Measurements from ENCODE around the gene CT45A5. TPM values are rescaled to one million over a fixed set of nuclear protein-coding genes. Genes with fewer than 3 reads are reported as not detected.
"Not testable (repeated sequence)": the region's sequence is repeated elsewhere in the genome, so short reads cannot be mapped to it uniquely, and the experiment has no call there.

The CT45A5 gene
- total RNA-seq, 1 donor, result not detected

DNA sequence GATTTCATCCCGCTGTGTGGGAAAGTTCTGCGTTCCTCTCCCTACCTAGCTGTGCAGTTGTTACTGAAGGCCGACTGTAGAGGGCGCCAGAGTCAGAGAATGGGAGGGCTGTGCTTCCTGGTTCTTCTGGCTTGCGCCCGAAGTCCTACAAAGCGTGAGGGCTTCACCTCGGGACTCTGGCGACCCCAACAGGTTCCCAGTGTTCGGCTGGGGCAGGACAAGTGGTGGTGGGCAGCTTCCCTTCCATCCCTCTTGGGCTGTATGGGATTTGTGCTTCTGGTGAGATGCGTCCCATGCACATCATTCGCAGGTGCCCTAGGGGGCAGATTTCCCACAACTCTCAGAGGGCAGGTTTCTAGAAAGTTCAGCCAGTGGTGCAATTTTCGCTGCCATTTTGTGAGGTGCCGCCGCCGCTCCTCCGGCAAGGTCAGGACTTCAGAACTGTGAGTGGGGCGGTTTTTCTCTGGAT, 44.6 kb downstream of the CT45A5 start:
- no peak overlapping the region for H2AFZ ChIP-seq (ENCODE audit: low read length)
- TF ChIP-seq, protein P1, sequence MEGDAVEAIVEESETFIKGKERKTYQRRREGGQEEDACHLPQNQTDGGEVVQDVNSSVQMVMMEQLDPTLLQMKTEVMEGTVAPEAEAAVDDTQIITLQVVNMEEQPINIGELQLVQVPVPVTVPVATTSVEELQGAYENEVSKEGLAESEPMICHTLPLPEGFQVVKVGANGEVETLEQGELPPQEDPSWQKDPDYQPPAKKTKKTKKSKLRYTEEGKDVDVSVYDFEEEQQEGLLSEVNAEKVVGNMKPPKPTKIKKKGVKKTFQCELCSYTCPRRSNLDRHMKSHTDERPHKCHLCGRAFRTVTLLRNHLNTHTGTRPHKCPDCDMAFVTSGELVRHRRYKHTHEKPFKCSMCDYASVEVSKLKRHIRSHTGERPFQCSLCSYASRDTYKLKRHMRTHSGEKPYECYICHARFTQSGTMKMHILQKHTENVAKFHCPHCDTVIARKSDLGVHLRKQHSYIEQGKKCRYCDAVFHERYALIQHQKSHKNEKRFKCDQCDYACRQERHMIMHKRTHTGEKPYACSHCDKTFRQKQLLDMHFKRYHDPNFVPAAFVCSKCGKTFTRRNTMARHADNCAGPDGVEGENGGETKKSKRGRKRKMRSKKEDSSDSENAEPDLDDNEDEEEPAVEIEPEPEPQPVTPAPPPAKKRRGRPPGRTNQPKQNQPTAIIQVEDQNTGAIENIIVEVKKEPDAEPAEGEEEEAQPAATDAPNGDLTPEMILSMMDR (IDR thresholded peaks at IDR 0.05; ENCODE audit: extremely low read depth, low read depth, low read length), result peak; percentile 61
- DNase-seq (ENCODE audit: insufficient read length, low spot score, missing footprints), result peak; percentile 37

DNA sequence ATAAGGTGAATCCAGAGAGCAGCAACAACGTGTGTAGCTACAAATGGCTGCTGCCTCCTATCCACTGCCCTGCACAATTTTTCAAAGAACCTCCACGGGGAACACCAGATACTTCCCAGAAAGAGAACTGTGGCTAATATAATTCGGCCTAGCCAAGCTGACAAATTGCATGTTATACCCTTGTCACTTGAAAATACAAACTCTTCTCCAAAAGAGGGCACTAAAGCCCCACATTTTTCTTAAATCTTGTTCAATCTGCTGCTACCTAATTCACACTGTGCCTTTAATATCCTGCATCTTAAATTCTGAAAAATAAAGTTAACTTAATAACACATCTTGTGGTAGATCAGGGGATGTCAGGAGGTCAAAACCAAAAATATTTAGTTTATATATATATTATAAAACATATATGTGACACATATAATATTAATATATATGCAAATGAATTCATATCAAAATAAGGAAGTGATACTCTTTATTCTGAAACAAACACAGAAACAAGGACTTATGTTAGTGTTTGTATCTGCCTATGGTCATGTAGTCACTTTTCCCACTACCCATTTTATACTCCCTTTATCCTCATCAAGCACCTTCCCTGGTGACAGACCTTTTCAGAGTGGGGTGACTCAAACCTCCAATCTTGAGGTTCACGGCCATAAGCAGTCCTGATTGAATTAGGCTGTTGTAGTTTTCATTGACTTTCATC, 47.8 kb downstream of the CT45A5 start:
- Histone ChIP-seq H3K27me3 (ENCODE audit: insufficient read depth, low read length) (no peaks in the 10 kb centered on the region), H4K20me1 (ENCODE audit: insufficient read depth, low read length) (no peaks in the 10 kb centered on the region), H3K4me1 (ENCODE audit: insufficient read depth, low read length) (no peaks in the 10 kb centered on the region), H3K79me2 (ENCODE audit: insufficient read depth, low read length) (no peaks in the 10 kb centered on the region), H3K36me3 (ENCODE audit: insufficient read depth, low read length) (no peaks in the 10 kb centered on the region), H3K27ac (ENCODE audit: low read depth, low read length) (no peak overlapping the region), H3K4me3 (ENCODE audit: insufficient read depth, low read length) (no peak overlapping the region), H2AFZ (ENCODE audit: low read length) (no peak overlapping the region), H3K9me3 (ENCODE audit: low read depth, low read length) (no peaks in the 10 kb centered on the region), H3K4me2 (ENCODE audit: insufficient read depth, low read length) (no peak overlapping the region)
- DNase-seq (ENCODE audit: insufficient read length, low spot score, missing footprints), result peak; percentile 76
- TF ChIP-seq, protein P1 (IDR thresholded peaks at IDR 0.05; ENCODE audit: extremely low read depth, low read depth, low read length), result peak; percentile 19

More for the DNA sequence above, 44.6 kb downstream of the CT45A5 start:
- no peak overlapping the region for H3K4me2 ChIP-seq (ENCODE audit: insufficient read depth, low read length)
- no peaks in the 10 kb centered on the region for H3K79me2 ChIP-seq (ENCODE audit: insufficient read depth, low read length)
- no peaks in the 10 kb centered on the region for H3K27me3 ChIP-seq (ENCODE audit: insufficient read depth, low read length)
- no peaks in the 10 kb centered on the region for H3K4me1 ChIP-seq (ENCODE audit: insufficient read depth, low read length)
- no peaks in the 10 kb centered on the region for H3K9me3 ChIP-seq (ENCODE audit: low read depth, low read length)
- no peaks in the 10 kb centered on the region for H4K20me1 ChIP-seq (ENCODE audit: insufficient read depth, low read length)
- H3K4me3 ChIP-seq (ENCODE audit: insufficient read depth, low read length), result no peak overlapping the region
- H3K36me3 ChIP-seq (ENCODE audit: insufficient read depth, low read length), result no peaks in the 10 kb centered on the region
- no peak overlapping the region for H3K27ac ChIP-seq (ENCODE audit: low read depth, low read length)

DNA sequence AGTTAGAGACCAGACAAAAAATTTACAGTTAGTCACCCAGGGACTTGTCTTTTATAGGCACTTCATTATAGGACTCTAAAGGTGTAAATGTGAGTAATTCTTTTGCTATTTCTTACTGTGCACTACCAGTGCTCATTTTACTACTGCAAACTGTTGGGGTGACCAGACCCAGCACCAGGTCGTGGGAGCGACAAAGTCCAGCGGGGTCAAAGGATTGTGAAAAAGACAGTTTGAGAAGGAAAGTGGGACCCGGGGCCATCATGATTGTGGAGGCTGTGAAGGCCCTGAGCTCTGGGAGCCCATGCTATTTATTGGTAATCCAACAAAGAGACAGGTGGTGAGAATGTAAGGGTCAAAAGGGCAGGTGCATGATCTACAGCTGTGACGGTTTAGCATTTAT, 50.6 kb downstream of the CT45A5 start:
- DNase-seq (ENCODE audit: insufficient read length, low spot score, missing footprints); H3K27ac ChIP-seq (ENCODE audit: low read depth, low read length); H2AFZ ChIP-seq (ENCODE audit: low read length): not testable (repeated sequence)

More for the DNA sequence above, 50.6 kb downstream of the CT45A5 start:
- H3K4me1 ChIP-seq (ENCODE audit: insufficient read depth, low read length); H3K79me2 ChIP-seq (ENCODE audit: insufficient read depth, low read length); H3K4me3 ChIP-seq (ENCODE audit: insufficient read depth, low read length); H3K9me3 ChIP-seq (ENCODE audit: low read depth, low read length); H4K20me1 ChIP-seq (ENCODE audit: insufficient read depth, low read length); H3K4me2 ChIP-seq (ENCODE audit: insufficient read depth, low read length); H3K36me3 ChIP-seq (ENCODE audit: insufficient read depth, low read length); H3K27me3 ChIP-seq (ENCODE audit: insufficient read depth, low read length): not testable (repeated sequence)

Other genes with a start within 250 kb of the CT45A5 start
- not detected in 2 replicates for gene CT45A1, start 71.9 kb downstream of the CT45A5 start, total RNA-seq
- not detected in 2 replicates for gene CT45A3, start 17.3 kb downstream of the CT45A5 start, total RNA-seq
- not detected in 2 replicates for gene CT45A6, start 17.3 kb upstream of the CT45A5 start, total RNA-seq
- gene CT45A2, start 34.5 kb upstream of the CT45A5 start, total RNA-seq, result not detected in 2 replicates
- gene CT45A7, start 51.8 kb upstream of the CT45A5 start, total RNA-seq, result not detected in 2 replicates
- not detected in 2 replicates for gene CT45A8, start 69.0 kb upstream of the CT45A5 start, total RNA-seq
- not detected in 2 replicates for gene CT45A9, start 86.3 kb upstream of the CT45A5 start, total RNA-seq
- gene CT45A10, start 107.9 kb upstream of the CT45A5 start, total RNA-seq, result not detected in 2 replicates
- not detected in 2 replicates for gene SAGE1, start 108.2 kb upstream of the CT45A5 start, total RNA-seq
- gene MMGT1, start 188.5 kb upstream of the CT45A5 start, total RNA-seq, result 25.0 and 26.5 TPM in 2 replicates
- 19.4 and 21.0 TPM in 2 replicates for gene SLC9A6, start 199.9 kb upstream of the CT45A5 start, total RNA-seq

Data from osteoblast (primary cell).